GM21360 (cell line): ENCODE results near the gene FCAR.
"Not testable (repeated sequence)": the region's sequence is repeated elsewhere in the genome, so short reads cannot be mapped to it uniquely, and the experiment has no call there.

Source experiments
- ATAC-seq: cut with Tn5 transposase; IDR thresholded peaks from one replicate; pipeline ENCODE4 v1.9.1; 2021; ENCODE audit warnings: mild to moderate bottlenecking, moderate library complexity; ENCODE audit not compliant: unreplicated experiment

FCAR gene

GRCh38 chr19:54893406-54893805 is 19.4 kb downstream of the FCAR start:
- ATAC-seq, result no peak

DNA sequence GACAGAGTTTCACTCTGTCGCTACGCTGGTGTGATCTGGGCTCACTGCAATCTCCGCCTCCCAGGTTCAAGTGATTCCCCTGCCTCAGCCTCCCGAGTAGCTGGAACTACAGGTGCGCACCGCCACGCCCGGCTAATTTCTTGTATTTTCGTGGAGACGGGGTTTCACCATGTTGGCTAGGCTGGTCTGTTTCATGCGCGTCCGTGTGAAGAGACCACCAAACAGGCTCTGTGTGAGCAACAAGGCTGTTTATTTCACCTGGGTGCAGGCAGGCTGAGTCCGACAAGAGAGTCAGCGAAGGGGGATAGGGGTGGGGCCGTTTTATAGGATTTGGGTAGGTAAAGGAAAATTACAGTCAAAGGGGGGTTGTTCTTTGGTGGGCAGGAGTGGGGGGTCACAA is 20.1 kb downstream of the FCAR start:
- not testable (repeated sequence) for ATAC-seq

- no peak for ATAC-seq
These were observed 22.0 kb downstream of the FCAR start for GRCh38 chr19:54896036-54896435.

DNA sequence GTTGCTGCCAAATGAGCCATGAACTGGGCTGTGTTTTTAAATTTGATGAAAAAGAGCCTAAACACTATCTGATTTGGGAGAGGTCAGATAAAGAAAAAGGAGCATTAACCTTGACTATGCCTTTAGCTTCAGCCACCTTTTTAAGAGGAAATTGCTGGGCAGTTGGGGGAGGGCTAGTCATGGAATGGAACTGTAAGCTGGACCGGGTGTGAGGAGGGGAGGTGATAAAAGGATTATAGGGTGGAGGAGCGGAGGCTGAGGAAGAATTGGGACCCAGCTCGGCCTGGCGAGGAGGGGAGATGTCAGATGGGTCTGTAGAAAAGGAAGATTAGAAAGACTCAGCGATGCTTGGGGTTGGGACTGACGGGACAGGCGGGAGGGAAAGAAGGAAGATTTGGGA is 24.6 kb downstream of the FCAR start:
- ATAC-seq, result not testable (repeated sequence)

GRCh38 chr19:54899646-54900045 is 25.6 kb downstream of the FCAR start:
- ATAC-seq, result not testable (repeated sequence)

GRCh38 chr19:54901153-54901552 is 27.1 kb downstream of the FCAR start:
- not testable (repeated sequence) for ATAC-seq

- no peak for ATAC-seq
These were observed 28.0 kb downstream of the FCAR start for GRCh38 chr19:54902061-54902460.

DNA sequence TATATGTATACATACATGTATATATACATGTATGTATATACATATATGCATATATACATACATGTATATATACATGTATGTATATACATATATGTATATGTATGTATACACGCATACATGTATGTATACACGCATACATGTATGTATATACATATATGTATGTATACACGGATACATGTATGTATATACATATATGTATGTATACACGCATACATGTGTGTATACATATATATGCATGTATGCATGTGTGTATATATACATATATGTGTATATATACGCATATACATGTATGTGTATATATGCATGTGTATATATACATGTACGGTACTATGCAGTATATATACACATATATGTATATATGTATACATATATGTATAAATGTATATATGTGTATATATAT is 29.3 kb downstream of the FCAR start:
- no peak for ATAC-seq

GRCh38 chr19:54904261-54904660 is 30.2 kb downstream of the FCAR start:
- not testable (repeated sequence) for ATAC-seq

- ATAC-seq, result no peak
These were observed 31.4 kb downstream of the FCAR start for GRCh38 chr19:54905421-54905802.

DNA sequence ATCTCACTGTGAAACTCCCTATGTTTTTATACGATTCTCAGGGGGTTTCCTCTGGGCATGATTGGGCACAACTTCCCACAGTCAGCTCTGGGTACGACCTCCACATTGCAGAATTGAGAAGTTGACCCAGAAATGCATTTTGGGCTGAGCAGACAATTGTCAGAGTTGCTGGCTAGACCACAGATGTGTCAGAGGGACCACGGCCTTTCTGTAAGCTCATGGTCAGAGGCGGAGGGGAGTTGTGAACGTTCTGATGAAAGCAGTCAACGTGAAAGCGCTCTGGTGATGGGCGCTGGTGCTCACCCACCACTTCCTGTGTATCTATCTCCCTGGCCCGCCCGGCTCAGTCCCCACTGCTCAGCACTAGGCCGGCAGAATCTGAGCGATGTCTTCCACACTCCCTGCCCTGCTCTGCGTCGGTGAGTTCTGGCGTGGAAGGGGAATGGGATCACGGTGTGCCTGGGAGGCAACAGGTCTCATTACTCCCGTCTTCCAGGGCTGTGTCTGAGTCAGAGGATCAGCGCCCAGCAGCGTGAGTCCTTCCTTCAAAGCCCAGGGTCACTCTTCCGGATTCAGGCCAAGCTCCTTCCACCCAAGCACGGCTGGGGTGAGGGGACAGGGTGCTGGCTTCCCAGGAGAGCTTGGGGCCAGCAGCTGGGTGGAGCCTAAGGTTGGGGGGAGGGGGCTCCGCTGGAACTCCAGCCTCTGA is 31.9 kb downstream of the FCAR start, which contains the start of gene NCR1:
NCR1 (plus strand) TSS at position 346 of the 709 bp plus-strand sequence; CDS start at position 386, 40 bp downstream.
- no peak for ATAC-seq

DNA sequence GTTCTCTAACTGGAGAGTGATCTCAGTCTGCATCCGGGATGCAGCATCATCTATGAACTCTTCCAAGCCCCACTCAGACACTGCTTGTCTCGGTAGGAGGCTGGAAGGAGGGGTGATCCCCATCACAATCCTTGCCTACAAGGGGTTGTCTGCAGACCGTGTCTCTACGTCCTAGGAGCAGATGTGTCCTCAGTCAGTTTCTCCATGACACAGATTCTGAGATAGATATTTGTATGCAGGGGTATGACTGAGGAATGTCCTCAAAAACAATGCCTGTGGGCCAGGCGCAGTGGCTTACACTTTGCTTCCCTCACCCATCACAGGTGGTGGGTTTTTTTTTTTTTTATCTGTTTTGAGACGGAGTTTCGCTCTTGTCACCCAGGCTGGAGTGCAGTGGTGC is 32.8 kb downstream of the FCAR start:
- no peak for ATAC-seq

DNA sequence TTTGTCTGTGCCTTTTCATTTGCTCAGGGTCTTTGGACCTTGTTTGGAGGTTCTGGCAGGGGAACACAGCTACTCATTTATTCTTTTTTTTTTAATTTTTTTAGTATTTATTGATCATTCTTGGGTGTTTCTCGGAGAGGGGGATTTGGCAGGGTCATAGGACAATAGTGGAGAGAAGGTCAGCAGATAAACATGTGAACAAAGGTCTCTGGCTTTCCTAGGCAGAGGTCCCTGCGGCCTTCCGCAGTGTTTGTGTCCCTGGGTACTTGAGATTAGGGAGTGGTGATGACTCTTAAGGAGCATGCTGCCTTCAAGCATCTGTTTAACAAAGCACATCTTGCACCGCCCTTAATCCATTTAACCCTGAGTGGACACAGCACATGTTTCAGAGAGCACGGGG is 33.9 kb downstream of the FCAR start:
- not testable (repeated sequence) for ATAC-seq

DNA sequence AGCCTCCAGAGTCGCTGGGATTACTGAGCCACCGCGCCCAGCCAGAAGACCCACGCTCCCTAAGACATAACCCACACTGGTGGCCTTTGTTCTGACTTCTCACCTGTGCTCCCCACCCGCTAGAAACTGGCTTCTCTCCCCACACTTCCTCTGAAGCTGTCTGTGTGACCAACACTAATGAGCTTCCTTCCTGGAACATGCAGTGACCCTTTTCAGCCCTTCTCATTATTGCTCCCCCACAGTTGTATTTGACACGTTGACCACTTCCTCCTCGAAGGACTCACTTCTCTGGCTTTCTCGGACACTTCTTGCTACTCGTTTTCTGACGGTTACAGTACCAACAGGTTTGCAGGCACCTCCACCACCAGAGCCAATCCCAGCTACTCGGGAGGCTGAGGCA is 42.8 kb downstream of the FCAR start:
- ATAC-seq, result no peak

- ATAC-seq, result no peak
These were observed 44.5 kb downstream of the FCAR start for GRCh38 chr19:54918499-54918898.

DNA sequence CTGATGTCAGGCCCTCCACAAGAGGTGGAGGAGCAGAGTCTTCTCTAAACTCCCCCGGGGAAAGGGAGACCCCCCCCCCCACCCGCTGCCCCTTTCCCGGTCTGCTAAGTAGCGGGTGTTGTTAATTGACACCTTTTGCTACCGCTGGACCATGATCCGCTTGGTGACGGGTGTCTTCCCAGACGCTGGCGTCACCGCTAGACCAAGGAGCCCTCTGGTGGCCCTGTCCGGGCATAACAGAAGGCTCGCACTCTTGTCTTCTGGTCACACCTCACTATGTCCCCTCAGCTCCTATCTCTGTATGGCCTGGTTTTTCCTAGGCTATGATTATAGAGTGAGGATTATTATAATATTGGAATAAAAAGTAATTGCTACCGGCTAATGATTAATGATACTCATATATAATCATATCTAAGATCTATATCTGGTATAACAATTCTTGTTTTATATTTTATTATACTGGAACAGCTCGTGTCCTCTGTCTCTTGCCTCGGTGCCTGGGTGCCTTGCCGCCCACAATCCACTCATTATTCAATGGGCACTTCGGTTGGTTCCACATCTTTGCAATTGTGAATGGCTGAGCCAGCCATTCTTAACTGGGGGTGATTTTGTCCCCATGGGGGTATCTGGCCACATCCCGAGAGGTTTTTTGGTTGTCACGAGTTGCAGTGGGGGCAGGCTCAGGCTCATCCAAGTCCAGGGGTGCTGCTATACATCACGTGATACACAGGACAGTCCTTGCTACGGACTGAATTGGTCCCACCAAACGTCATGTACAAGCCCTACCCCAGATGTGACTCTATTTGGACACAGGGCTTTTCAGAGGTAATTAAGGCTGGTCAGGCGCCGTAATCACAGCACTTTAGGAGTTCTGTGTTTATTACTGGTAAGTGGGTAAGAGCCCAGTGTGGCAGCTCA is 45.9 kb downstream of the FCAR start:
- not testable (repeated sequence) for ATAC-seq

DNA sequence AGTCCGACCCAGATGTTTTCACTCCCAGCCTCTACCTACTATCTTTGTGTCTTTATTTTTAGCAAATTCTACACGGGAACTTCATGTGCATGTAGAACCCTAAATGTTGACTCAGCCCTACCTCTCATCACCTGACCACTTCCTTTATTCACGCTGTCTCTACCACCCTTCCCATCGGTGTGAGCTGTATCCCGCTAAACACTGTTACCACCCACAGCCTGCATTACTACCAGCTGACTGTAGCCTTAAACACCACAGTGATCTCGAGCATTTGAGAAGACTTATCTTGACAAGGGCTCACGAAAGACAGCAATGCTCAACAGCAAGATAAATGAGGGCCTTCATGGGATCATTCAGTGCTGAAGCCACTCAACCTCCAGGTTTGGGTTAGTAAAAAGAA is 47.0 kb downstream of the FCAR start:
- ATAC-seq, result no peak

DNA sequence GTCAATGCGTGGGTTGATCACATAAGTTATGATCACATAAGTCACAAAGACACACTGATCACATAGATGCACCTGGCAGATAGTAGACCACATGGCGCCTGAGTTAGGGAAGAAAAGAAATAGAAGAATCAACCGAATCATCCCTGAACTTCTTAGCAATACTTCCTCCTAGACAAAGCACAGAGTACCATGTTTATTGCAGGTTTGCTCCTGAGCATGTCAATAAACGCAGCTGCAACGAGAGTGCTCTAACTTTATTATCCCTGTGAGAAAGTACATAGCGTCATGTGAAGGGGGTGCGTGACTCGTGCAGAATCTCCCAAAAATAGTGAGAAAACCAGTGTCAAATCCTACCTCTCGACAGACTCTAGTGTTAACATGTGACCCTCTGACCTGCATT is 49.2 kb downstream of the FCAR start:
- ATAC-seq, result no peak

GRCh38 chr19:54928299-54928698 is 54.3 kb downstream of the FCAR start:
- no peak for ATAC-seq

GRCh38 chr19:54937926-54938325 is 63.9 kb downstream of the FCAR start:
- peak; percentile 48 for ATAC-seq

- no peak for ATAC-seq
These were observed 64.9 kb downstream of the FCAR start for GRCh38 chr19:54938906-54939305.

DNA sequence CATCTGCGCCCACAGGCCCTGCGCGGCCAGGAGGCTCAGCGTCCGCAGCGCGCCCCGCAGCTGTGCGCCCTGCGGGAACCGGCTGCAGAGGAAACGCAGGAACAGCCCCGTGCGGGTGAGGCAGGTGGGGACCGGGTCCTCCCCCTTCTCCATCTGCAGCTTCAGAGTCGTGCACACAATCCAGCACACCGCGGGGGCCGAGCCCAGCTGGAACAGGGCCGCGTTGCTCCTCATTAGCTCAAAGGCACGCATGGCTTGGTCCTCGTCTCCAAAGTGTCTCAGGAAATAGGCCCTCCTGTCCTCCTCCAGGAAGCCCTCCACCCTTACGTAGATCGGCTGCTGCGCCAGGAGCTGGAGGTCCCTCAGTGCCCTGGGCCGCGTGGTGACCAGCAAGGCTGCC is 65.5 kb downstream of the FCAR start:
- ATAC-seq, result not testable (repeated sequence)
